Body of pancreas (tissue), 4 donors: Measurements from ENCODE around the gene BET1. TPM values are rescaled to one million over a fixed set of nuclear protein-coding genes. Genes with fewer than 3 reads are reported as not detected.

Experiments
- ATAC-seq: fragments of 150-250 bp; one replicate; pipeline ENCODE4 v1.9.1; 2016
- DNase-seq, 4 donors: peaks; one replicate each; pipeline ENCODE4 v3.0.0-alpha.2; 2019
- H3K27ac ChIP-seq, 4 donors: fragments of 200-600 bp; sonication (generic); 1 replicate in 3 of 4; 2 replicates in 1 of 4; pipeline versions ENCODE4 v1.5.1 to v1.6.1; 2016 to 2019; ENCODE audit warnings: mild to moderate bottlenecking in 1 of 4, mixed read lengths in 1 of 4, moderate library complexity in 1 of 4
- H3K27me3 ChIP-seq, 2 donors: fragments of 200-600 bp; sonication (generic); one replicate each; pipeline ENCODE4 v1.6.0; 2016; ENCODE audit warnings: mild to moderate bottlenecking in 1 of 2
- H3K36me3 ChIP-seq, 2 donors: fragments of 200-600 bp; sonication (generic); replicated peaks in 1 of 2; 2 replicates each; pipeline ENCODE4 v1.5.1; 2016; ENCODE audit warnings: low read depth in 2 of 2; ENCODE audit not compliant: insufficient read depth in 1 of 2
- H3K4me1 ChIP-seq: fragments of 200-600 bp; sonication (generic); one replicate; pipeline ENCODE4 v1.6.0; 2016
- H3K4me3 ChIP-seq, 2 donors: fragments of 200-600 bp; sonication (generic); 1 replicate in 1 of 2; 2 replicates in 1 of 2; pipeline ENCODE4 v1.5.1; 2016 to 2019
- H3K9me3 ChIP-seq, 3 donors: fragments of 200-600 bp; sonication (generic); 1 replicate in 2 of 3; 2 replicates in 1 of 3; pipeline ENCODE4 v1.5.1; 2016
- POLR2A ChIP-seq, 3 donors: fragments of 450-650 bp; IDR thresholded peaks; one replicate each; pipeline ENCODE4 v1.6.1; 2016; ENCODE audit warnings: antibody characterized with exemption in 3 of 3, mild to moderate bottlenecking in 2 of 3
- WGBS, 2 donors: methylation state at CpG; one replicate each; pipeline ENCODE4 v1.1.5; 2017; 5-methylcytosine and 5-hydroxymethylcytosine counted together
- intact Hi-C: fragments of 100-400 bp; cut with DNase I; formaldehyde crosslinking; loops from one replicate; pipeline ENCODE4 v1.15.1; 2023
- total RNA-seq, 2 donors: library from RNA; depleted of rRNA; stranded (reverse); fragments of >200 nt; gene quantifications; one replicate each; pipeline ENCODE4 v1.1.0, GENCODE V29; 2016
- TF ChIP-seq, protein P1 (sequence below), 7 experiments: fragments of 450-650 bp in 4 of 7; fragments of 200-600 bp in 3 of 7; sonication (generic) in 3 of 7; IDR thresholded peaks; one replicate each; pipeline ENCODE4 v1.5.1; 2016 to 2019; ENCODE audit warnings: antibody characterized with exemption in 7 of 7

BET1 gene
- total RNA-seq, 2 donors from 2014 or later: 32.4 to 36.9 TPM

DNA sequence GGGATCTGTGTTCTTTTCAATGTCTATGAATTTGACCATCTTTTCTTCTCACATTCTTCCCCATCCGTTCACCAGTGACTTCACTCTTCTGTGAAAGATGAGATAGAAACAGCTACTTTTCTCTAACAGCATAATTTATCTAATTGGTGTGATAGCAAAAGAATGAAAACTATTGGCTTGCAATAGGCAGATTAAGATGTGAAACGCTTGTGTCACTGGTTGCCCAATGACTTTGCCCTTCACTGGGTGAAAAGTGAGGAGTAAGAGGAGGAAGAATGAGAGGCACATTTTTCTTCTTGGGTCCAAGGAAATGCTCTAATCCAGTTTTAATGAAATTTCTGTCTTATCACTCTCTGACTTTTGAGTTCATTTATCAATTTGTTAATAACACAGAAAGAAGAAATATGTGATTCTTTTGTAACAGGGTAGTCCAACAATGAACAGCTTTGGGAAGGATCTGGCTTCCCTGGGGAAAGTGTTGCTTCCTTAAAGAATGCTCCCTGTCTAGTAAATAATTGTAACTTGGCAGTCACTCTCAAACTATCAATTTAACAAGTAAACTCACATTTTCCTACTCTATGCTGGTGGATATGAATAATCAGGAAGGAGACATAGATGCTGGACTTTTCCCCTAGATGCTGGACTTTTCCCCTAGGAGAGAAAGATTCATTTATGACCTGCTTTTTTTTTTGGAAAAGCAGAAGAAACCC is 35.1 kb downstream of the BET1 start:
- intact Hi-C loops: no loop called here
- ATAC-seq: no peak

GRCh38 chr7:93964813-93965212 is 39.3 kb downstream of the BET1 start:
- no peak overlapping the region for H3K4me3 ChIP-seq
- no peak for ATAC-seq
- no peak overlapping the region for H3K27ac ChIP-seq
- H3K9me3 ChIP-seq: no peaks in the 10 kb centered on the region
- no peaks in the 10 kb centered on the region for H3K27me3 ChIP-seq
- WGBS, 2 donors: 81 to 93% methylated on average over 3 of the region's 3 CpGs
- no peaks in the 10 kb centered on the region for H3K4me1 ChIP-seq
- TF ChIP-seq, protein P1, sequence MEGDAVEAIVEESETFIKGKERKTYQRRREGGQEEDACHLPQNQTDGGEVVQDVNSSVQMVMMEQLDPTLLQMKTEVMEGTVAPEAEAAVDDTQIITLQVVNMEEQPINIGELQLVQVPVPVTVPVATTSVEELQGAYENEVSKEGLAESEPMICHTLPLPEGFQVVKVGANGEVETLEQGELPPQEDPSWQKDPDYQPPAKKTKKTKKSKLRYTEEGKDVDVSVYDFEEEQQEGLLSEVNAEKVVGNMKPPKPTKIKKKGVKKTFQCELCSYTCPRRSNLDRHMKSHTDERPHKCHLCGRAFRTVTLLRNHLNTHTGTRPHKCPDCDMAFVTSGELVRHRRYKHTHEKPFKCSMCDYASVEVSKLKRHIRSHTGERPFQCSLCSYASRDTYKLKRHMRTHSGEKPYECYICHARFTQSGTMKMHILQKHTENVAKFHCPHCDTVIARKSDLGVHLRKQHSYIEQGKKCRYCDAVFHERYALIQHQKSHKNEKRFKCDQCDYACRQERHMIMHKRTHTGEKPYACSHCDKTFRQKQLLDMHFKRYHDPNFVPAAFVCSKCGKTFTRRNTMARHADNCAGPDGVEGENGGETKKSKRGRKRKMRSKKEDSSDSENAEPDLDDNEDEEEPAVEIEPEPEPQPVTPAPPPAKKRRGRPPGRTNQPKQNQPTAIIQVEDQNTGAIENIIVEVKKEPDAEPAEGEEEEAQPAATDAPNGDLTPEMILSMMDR (IDR thresholded peaks at IDR 0.05): no peak
- TF ChIP-seq POLR2A (IDR thresholded peaks at IDR 0.05): no peak
- intact Hi-C loops: no loop called here
- DNase-seq: no peak
- no peaks in the 10 kb centered on the region for H3K36me3 ChIP-seq

More for the DNA sequence above, 35.1 kb downstream of the BET1 start:
- H3K4me1 ChIP-seq: no peaks in the 10 kb centered on the region
- no peaks in the 10 kb centered on the region for H3K27me3 ChIP-seq
- no peaks in the 10 kb centered on the region for H3K9me3 ChIP-seq
- TF ChIP-seq, protein P1 (IDR thresholded peaks at IDR 0.05): no peak
- TF ChIP-seq POLR2A (IDR thresholded peaks at IDR 0.05): no peak
- 76 to 80% methylated on average over 2 of the region's 2 CpGs for whole genome bisulfite sequencing, 2 donors
- no peak overlapping the region for H3K4me3 ChIP-seq
- H3K36me3 ChIP-seq: no peaks in the 10 kb centered on the region
- DNase-seq: no peak
- no peak overlapping the region for H3K27ac ChIP-seq

DNA sequence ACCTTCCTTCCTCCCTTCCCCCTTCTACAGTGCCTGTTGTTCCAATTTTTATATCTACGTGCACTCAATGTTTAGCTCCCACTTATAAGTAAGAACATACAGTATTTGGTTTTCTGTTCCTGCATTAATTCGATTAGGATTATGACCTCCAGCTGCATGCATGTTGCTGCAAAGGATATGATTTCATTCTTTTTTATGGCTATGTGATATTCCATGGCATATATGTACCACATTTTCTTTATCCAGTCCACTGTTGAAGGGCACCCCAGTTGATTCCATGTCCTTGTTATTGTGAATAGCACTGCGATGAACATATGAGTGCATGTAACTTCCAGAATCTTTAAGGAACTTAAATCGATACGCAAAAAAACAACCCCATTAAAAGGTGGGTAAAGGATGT is 39.9 kb downstream of the BET1 start:
- WGBS, 2 donors: 83 to 92% methylated on average over 5 of the region's 5 CpGs
- TF ChIP-seq, protein P1 (IDR thresholded peaks at IDR 0.05): no peak
- no peak for TF ChIP-seq POLR2A (IDR thresholded peaks at IDR 0.05)
- no peak overlapping the region for H3K4me3 ChIP-seq
- no peaks in the 10 kb centered on the region for H3K9me3 ChIP-seq
- H3K36me3 ChIP-seq: no peaks in the 10 kb centered on the region
- ATAC-seq (no peak), DNase-seq (no peak)
- intact Hi-C loops: no loop called here
- no peaks in the 10 kb centered on the region for H3K27me3 ChIP-seq
- no peaks in the 10 kb centered on the region for H3K4me1 ChIP-seq
- no peak overlapping the region for H3K27ac ChIP-seq

GRCh38 chr7:93960986-93961385 is 43.2 kb downstream of the BET1 start:
- Histone ChIP-seq H3K36me3 (no peaks in the 10 kb centered on the region), H3K4me3 (no peak overlapping the region), H3K9me3 (no peaks in the 10 kb centered on the region), H3K27me3 (no peaks in the 10 kb centered on the region), H3K4me1 (no peaks in the 10 kb centered on the region), H3K27ac (no peak overlapping the region)
- intact Hi-C loops: no loop called here
- no peak for DNase-seq
- ATAC-seq: no peak
- TF ChIP-seq, protein P1 (IDR thresholded peaks at IDR 0.05): no peak
- TF ChIP-seq POLR2A (IDR thresholded peaks at IDR 0.05): no peak
- 73 to 87% methylated on average over 3 of the region's 3 CpGs for WGBS, 2 donors

GRCh38 chr7:93958651-93959050 is 45.5 kb downstream of the BET1 start:
- WGBS, 2 donors: 86 to 90% methylated on average over 3 of the region's 3 CpGs
- TF ChIP-seq, protein P1 (IDR thresholded peaks at IDR 0.05): no peak
- no peak for TF ChIP-seq POLR2A (IDR thresholded peaks at IDR 0.05)
- Histone ChIP-seq H3K9me3 (no peaks in the 10 kb centered on the region), H3K27me3 (no peaks in the 10 kb centered on the region), H3K27ac (no peak overlapping the region), H3K4me3 (no peak overlapping the region), H3K4me1 (no peaks in the 10 kb centered on the region), H3K36me3 (no peaks in the 10 kb centered on the region)
- no peak for DNase-seq
- intact Hi-C loops: no loop called here
- ATAC-seq: no peak
